DMS114 treated with DMSO at 0.1 percent for 48 hours (cell line): ENCODE results near the gene PDE4D.
"Not testable (repeated sequence)": the region's sequence is repeated elsewhere in the genome, so short reads cannot be mapped to it uniquely, and the experiment has no call there.

Source experiments
- DNase-seq: peaks from one replicate; lab custom pipeline; 2025; ENCODE audit not compliant: unreplicated experiment; lab: John Stamatoyannopoulos, UW

PDE4D gene

GRCh38 chr5:59066367-59067163, 827.0 kb downstream of the PDE4D start:
- DNase-seq = no peak

- no peak for DNase-seq
These were observed 828.0 kb downstream of the PDE4D start for GRCh38 chr5:59065554-59065953.

GRCh38 chr5:59064293-59064692, 829.2 kb downstream of the PDE4D start:
- no peak for DNase-seq

- DNase-seq = no peak
These were observed 830.4 kb downstream of the PDE4D start for GRCh38 chr5:59062986-59063683.

- no peak for DNase-seq
These were observed 832.1 kb downstream of the PDE4D start for GRCh38 chr5:59061377-59061776.

DNA sequence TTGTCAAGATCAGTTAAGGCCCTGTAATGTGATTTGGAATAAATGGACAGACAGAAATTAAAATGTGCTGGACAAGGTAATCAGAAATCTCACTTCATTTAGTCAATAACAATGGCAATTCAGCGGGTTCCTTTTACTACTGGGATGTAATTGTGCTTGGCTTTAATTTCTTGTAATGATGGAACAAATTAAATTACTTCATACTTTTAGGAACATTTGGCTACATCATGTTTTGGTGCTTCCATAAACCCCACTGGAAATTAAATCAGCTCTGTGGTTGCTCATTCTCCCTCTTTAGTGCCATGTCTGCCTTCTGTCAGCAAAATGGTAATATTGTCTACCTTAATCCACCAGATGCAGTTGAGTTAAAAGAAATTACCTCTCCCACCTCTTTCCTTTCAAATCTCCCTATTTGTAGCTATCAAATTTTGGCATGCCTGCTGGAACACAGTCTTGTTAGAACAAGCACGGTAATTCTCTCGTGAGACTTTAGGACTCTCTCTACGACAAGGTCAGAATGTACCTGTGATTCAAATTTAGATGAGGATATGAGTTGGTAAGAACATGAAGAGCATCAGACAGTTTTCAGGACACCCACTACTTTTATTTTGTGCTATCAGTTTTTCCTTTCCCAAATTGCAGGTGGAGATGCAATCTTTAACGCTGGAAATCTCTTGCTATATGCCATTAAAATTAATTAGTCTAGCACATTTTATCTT, 834.4 kb downstream of the PDE4D start:
- no peak for DNase-seq

DNA sequence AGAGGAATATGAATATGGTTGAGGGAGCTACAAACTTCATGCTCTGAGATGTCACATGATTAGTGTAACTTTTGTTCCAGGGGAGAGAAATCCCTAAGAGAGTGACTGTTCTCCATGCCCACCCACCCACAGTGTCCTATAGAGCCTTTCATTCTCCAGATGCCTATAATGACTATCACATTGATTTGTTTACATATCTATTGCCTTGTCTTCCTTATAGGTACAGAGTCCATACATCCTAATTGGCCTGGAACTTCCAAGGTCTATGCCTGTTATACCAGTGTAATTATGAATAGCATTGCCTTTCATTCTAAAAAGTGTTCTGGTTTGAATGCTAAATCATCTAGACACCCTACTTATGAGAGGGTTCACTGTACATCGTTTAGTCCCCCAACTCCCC, 835.3 kb downstream of the PDE4D start:
- no peak for DNase-seq

GRCh38 chr5:59056599-59056998, 836.9 kb downstream of the PDE4D start:
- DNase-seq = not testable (repeated sequence)

DNA sequence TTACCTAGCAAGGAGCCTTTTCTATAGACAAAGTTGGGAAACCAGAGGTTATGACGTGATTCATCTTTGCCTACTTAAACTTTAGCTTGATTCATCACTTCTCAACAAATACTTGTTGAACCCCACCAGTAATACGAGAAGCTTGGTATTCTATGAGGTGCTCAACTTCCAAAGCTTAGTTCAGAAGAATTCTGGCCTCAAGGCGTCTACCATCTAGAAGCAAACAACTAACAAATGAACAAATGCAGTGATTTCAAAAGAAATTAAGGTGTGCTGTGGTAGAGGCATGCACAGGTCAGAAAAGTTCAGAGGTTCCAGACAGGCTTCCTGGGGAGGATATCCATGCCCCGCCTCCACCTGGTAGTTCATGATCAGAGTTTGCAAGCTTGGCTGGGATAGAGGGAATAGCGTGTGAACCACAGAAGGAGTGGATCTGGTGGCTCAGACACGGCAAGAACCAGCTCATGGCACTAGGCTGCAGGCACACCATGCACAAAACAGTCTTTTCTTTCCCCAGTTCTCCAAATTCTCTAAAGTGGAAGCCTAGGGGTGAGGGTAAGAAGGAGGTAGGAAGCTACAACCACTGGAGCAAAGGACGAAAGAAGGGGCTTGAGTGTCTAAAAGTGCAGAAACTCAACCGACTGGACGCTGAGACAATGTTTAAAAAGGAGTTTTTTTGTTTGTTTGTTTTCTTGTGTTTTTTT, 837.6 kb downstream of the PDE4D start:
- no peak for DNase-seq

- no peak for DNase-seq
These were observed 838.5 kb downstream of the PDE4D start for GRCh38 chr5:59054963-59055528.

- DNase-seq = no peak
These were observed 841.6 kb downstream of the PDE4D start for GRCh38 chr5:59051951-59052350.

- DNase-seq = no peak
These were observed 844.4 kb downstream of the PDE4D start for GRCh38 chr5:59049095-59049494.

DNA sequence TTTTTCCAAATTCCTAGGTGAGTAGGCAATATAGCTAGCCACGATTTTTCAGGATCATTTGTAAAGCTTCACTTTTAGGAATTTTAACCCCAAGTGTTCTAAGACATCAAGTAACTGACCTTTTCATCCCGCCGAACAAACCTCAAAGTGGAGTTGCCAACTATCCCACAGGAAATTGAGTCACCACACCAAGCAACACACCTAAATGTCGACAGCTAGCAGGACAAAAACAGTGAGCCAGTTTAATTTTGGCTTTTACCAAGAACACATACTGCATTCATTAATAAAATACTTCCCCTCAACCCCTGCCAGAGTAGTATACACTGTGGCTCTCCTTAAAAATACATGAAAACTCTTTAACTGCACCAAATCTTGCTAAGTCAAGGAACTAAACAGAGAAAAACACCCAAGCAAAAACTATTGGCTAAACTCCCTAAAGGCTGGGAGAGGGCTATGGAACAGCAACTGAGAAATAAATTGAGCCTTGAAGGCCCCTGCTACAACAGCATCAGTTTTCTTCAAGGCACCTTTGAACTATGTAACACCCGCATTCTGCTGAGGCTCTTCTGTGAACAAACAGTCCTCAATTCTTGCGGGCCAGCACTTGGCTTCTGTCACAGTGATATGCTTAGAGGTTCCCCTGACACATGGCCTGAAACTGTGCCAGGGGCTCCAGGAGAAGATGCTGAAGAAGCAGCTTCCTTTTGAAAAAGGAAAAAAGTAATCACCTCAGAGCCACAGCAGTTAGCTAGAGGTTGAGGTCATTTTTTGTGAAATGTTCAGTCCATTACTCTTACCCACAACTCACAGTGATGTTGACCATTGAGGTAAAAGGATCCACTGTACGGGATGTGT, 851.1 kb downstream of the PDE4D start:
- DNase-seq = no peak

- DNase-seq = no peak
These were observed 852.2 kb downstream of the PDE4D start for GRCh38 chr5:59041355-59041754.

- no peak for DNase-seq
These were observed 852.7 kb downstream of the PDE4D start for GRCh38 chr5:59040804-59041201.

GRCh38 chr5:59040024-59040803, 853.3 kb downstream of the PDE4D start:
- peak; percentile 56 for DNase-seq

GRCh38 chr5:59039296-59040023, 854.1 kb downstream of the PDE4D start:
- DNase-seq = no peak

DNA sequence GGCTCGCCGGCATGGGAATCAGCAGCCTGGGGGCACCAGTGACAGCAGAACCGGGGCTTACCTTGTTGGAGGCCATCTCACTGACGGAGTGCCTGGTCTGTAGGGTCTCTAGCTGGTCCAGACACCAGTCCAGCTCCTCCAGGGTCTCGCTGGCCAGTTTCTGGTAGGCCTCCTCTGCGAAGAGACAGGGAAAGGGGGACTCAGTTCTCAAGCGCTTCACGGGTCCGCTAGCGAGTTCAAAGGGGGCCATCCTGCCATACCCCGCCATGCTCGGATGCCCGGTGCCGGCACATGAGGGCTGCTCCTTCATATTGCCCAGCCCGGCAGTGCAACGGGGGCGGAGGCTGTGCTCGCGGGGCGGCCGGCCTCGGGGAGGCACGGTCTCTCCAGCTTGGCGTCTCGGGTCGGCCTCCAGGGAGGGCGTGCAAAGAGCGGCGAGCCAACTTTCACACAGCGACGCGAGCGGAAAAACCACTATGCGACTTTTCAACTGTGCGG, 854.7 kb downstream of the PDE4D start:
- DNase-seq = no peak
